H7 (cell line): Measurements from ENCODE around the gene PTPMT1. TPM values are rescaled to one million over a fixed set of nuclear protein-coding genes. Genes with fewer than 3 reads are reported as not detected.
A peak's percentile ranks its signal among the peaks of the same experiment; 100 is the strongest.

Experiments used
- DNase-seq: peaks from one replicate; pipeline ENCODE4 v3.0.0; 2012
- H3K27me3 ChIP-seq: 2 replicates; pipeline ENCODE4 v1.6.0; 2011; ENCODE audit warnings: mild to moderate bottlenecking, low read length; ENCODE audit not compliant: control insufficient read depth, insufficient read depth
- H3K36me3 ChIP-seq: replicated peaks from 2 replicates; pipeline ENCODE4 v1.5.1; 2011; ENCODE audit warnings: low read length; ENCODE audit not compliant: control insufficient read depth, insufficient read depth
- H3K4me3 ChIP-seq: 2 replicates; pipeline ENCODE4 v1.5.1; 2011; ENCODE audit warnings: low read depth, mild to moderate bottlenecking, control low read depth, low read length, moderate library complexity; ENCODE audit not compliant: insufficient read depth
- total RNA-seq: library from RNA; depleted of rRNA; stranded (reverse); fragments of >200 nt; shearing (Covaris generic); gene quantifications from 2 replicates; pipeline ENCODE4 v1.2.3, GENCODE V29; 2014; rRNA removed

Gene PTPMT1
- total RNA-seq, 1 experiment from 2014 or later = 83.9 TPM

DNA sequence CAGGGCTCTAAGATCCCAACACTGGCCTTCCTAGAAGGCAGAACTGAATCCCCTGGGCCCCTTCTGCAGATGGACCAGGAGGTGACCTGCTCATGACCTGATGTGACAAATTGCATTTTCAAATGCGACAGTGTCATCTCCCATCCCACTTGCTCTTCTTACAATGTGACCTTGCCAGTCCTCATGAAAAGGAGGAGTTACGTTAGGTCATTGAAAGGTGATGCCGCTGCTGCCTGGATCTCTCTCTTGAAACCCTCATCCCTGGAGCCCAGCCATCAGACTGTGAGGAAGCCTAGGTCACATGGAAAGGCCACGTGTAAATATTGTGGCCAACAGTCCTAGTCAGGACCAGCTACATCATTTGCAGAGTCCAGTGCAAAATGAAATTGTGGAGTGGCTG is 34.5 kb downstream of the PTPMT1 start:
- no peak for DNase-seq
- H3K36me3 ChIP-seq = no peaks in the 10 kb centered on the region
- H3K4me3 ChIP-seq = no peak overlapping the region

DNA sequence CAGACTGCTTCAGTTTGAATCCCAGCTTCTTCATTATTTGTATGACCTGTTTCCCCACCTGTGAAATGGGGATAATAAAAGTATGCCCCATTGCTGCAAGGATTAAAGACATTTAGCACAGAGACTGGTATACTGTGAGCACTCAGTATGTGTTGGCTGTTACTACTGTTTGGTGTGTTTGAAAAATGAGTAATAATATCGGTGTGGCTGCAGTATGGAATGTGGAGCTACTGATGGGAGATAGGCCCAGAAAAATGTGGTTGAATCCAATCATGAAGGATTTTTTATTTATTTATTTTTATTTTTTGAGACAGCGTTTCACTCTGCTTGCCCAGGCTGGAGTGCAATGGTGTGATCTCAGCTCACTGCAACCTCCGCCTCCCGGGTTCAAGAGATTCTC is 37.9 kb downstream of the PTPMT1 start:
- no peak overlapping the region for H3K4me3 ChIP-seq
- no peak for DNase-seq
- no peaks in the 10 kb centered on the region for H3K27me3 ChIP-seq
- no peaks in the 10 kb centered on the region for H3K36me3 ChIP-seq

More for the DNA sequence above, 34.5 kb downstream of the PTPMT1 start:
- H3K27me3 ChIP-seq = peaks cover 6% of the 10 kb centered on the region

GRCh38 chr11:47605921-47606320 is 40.5 kb downstream of the PTPMT1 start:
- DNase-seq = no peak
- no peaks in the 10 kb centered on the region; the same call in 1 of the 2 replicates for H3K36me3 ChIP-seq
- H3K27me3 ChIP-seq = no peaks in the 10 kb centered on the region
- H3K4me3 ChIP-seq = no peak overlapping the region

- Histone ChIP-seq H3K27me3 (no peaks in the 10 kb centered on the region), H3K36me3 (no peaks in the 10 kb centered on the region; the same call in 1 of the 2 replicates), H3K4me3 (no peak overlapping the region)
- peak; percentile 43 for DNase-seq
Measured at GRCh38 chr11:47606731-47607130, 41.3 kb downstream of the PTPMT1 start.

DNA sequence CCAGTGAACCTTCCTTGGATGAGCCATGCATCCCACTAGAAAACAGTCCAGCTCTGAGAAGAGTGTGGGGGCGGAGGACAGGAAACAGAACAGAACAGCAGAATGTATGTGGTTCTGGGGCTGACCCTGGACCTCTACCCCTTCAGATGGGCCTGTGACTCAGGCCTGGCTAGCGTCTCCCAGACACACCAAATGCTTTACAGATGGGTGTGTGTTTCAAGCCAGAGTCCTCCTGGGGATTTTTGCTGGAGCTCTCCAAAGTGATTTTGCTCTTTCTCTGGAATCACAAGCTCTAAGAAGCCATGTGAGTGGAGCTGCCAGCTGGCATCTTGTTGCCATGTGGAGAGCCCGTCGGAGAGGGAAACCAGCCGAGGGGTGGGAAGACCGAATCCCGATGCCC is 42.0 kb downstream of the PTPMT1 start:
- no peak for DNase-seq
- no peaks in the 10 kb centered on the region for H3K27me3 ChIP-seq
- no peak overlapping the region for H3K4me3 ChIP-seq

GRCh38 chr11:47609675-47610074 is 44.3 kb downstream of the PTPMT1 start:
- DNase-seq = no peak
- no peaks in the 10 kb centered on the region; the same call in 1 of the 2 replicates for H3K36me3 ChIP-seq
- no peaks in the 10 kb centered on the region for H3K27me3 ChIP-seq
- H3K4me3 ChIP-seq = no peak overlapping the region

More for the DNA sequence above, 42.0 kb downstream of the PTPMT1 start:
- H3K36me3 ChIP-seq = no peaks in the 10 kb centered on the region; the same call in 1 of the 2 replicates

GRCh38 chr11:47611348-47611794 is 46.0 kb downstream of the PTPMT1 start:
- no peak for DNase-seq

DNA sequence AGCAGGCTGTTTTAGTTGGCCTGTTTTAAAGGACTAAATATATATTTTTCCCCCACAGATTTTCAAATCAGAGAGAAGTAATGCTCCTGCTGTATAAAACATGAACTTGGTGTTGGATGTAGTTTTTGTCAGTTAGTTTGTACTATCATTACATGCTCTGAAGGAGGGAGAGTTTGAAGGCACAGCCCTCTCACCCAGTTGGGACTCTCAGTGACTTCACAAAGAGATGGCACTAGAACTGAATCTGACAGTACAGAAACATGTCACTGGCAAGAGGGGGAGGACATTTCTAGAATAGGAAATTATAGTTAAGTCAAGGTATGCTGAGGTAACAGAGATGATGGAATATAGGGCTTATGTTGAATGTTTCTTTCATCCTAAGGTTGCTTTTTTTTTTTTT is 49.9 kb downstream of the PTPMT1 start:
- Histone ChIP-seq H3K36me3 (peaks cover 5% of the 10 kb centered on the region; the same call in 1 of the 2 replicates), H3K27me3 (no peaks in the 10 kb centered on the region), H3K4me3 (no peak overlapping the region)
- no peak for DNase-seq

More at GRCh38 chr11:47611348-47611794, 46.0 kb downstream of the PTPMT1 start:
- Histone ChIP-seq H3K36me3 (no peaks in the 10 kb centered on the region; the same call in 1 of the 2 replicates), H3K4me3 (no peak overlapping the region), H3K27me3 (no peaks in the 10 kb centered on the region)

DNA sequence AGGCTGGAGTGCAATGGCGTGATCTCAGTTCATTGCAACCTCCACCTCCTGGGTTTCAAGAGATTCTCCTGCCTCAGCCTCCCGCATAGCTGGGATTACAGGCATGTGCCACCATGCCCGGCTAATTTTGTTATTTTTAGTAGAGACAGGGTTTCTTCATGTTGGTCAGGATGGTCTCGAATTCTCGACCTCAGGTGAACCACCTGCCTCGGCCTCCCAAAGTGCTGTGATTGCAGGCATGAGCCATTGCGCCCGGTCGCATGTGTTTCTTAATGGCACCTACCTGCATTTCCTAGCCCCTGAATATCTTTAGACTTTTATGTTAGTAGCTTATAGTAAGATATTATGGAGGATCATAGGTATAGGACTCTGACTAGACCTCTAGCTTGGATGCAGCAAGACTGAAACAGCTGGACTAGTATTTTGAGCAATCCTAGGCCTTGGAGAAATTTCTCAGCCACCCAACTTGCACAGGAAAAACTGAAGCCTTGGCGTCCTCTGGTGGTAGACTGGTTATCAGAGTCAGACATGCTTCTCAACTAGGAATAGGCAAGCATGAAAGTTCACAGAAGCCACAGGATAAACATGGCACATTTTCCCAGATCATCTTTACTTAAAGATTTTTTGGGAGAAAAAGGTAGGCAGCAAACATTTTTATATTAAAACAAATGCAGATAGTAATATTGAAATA is 51.5 kb downstream of the PTPMT1 start:
- peak; percentile 65 for DNase-seq
- Histone ChIP-seq H3K4me3 (no peak overlapping the region), H3K27me3 (no peaks in the 10 kb centered on the region), H3K36me3 (peaks cover 6% of the 10 kb centered on the region; the same call in 1 of the 2 replicates)

- peaks cover 8% of the 10 kb centered on the region; the same call in 1 of the 2 replicates for H3K36me3 ChIP-seq
- no peak for DNase-seq
- no peaks in the 10 kb centered on the region for H3K27me3 ChIP-seq
- H3K4me3 ChIP-seq = no peak overlapping the region
Measured at GRCh38 chr11:47617417-47617809, 52.0 kb downstream of the PTPMT1 start.

- Histone ChIP-seq H3K36me3 (peaks cover 16% of the 10 kb centered on the region), H3K4me3 (no peak overlapping the region), H3K27me3 (no peaks in the 10 kb centered on the region)
- DNase-seq = no peak
Measured at GRCh38 chr11:47620836-47621378, 55.5 kb downstream of the PTPMT1 start.

Other genes starting within 250 kb of the PTPMT1 start
- not detected in 2 replicates for gene MYBPC3, start 212.9 kb upstream of the PTPMT1 start, total RNA-seq
- 0.42 and 0.81 TPM in 2 replicates for gene SPI1, start 187.1 kb upstream of the PTPMT1 start, total RNA-seq
- gene SLC39A13, start 157.0 kb upstream of the PTPMT1 start, total RNA-seq = 26.7 and 29.0 TPM in 2 replicates
- 132 and 162 TPM in 2 replicates for gene PSMC3, start 139.2 kb upstream of the PTPMT1 start, total RNA-seq
- gene RAPSN, start 116.5 kb upstream of the PTPMT1 start, total RNA-seq = 0.33 and 0.42 TPM in 2 replicates
- 119 and 155 TPM in 2 replicates for gene CELF1, start 12.5 kb upstream of the PTPMT1 start, total RNA-seq
- 20.1 and 23.7 TPM in 2 replicates for gene KBTBD4, start 13.4 kb downstream of the PTPMT1 start, total RNA-seq
- 82.1 and 101 TPM in 2 replicates for gene NDUFS3, start 13.5 kb downstream of the PTPMT1 start, total RNA-seq
- gene FAM180B, start 21.1 kb downstream of the PTPMT1 start, total RNA-seq = not detected in 2 replicates
- 5.0 and 5.2 TPM in 2 replicates for gene C1QTNF4, start 28.8 kb downstream of the PTPMT1 start, total RNA-seq
- gene MTCH2, start 77.0 kb downstream of the PTPMT1 start, total RNA-seq = 143 and 148 TPM in 2 replicates
- 1.0 and 5.2 TPM in 2 replicates for gene AGBL2, start 149.8 kb downstream of the PTPMT1 start, total RNA-seq
- 33.2 and 65.7 TPM in 2 replicates for gene FNBP4, start 201.7 kb downstream of the PTPMT1 start, total RNA-seq